T-helper 22 cell (primary cell): ENCODE data around the gene POLA1.

ENCODE experiments used
- DNase-seq: peaks from one replicate; pipeline ENCODE4 v3.0.0-alpha.2; 2020; ENCODE audit warnings: low read depth

Gene POLA1

GRCh38 chrX:25007059-25008053, 313.6 kb downstream of the POLA1 start:
- DNase-seq = no peak

DNA sequence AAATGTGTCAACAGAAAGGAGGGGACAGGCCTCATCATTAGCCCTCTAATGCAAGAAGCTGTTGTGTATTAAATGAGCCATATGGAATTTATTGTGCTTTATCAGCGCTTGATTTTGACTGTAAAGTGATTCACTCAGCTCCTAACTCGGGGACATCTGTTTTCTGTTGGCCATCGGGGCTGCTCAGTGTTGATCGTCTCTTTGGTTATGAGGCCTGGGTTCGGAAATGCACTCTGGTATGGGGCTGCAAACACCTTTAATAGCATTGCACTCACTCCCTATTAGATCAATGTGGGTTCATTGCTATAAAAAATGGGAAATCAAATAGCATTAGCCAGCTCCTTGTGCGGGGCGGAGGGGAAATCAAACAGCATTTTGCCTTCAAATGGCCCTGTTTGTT, 315.7 kb downstream of the POLA1 start:
- DNase-seq = no peak

DNA sequence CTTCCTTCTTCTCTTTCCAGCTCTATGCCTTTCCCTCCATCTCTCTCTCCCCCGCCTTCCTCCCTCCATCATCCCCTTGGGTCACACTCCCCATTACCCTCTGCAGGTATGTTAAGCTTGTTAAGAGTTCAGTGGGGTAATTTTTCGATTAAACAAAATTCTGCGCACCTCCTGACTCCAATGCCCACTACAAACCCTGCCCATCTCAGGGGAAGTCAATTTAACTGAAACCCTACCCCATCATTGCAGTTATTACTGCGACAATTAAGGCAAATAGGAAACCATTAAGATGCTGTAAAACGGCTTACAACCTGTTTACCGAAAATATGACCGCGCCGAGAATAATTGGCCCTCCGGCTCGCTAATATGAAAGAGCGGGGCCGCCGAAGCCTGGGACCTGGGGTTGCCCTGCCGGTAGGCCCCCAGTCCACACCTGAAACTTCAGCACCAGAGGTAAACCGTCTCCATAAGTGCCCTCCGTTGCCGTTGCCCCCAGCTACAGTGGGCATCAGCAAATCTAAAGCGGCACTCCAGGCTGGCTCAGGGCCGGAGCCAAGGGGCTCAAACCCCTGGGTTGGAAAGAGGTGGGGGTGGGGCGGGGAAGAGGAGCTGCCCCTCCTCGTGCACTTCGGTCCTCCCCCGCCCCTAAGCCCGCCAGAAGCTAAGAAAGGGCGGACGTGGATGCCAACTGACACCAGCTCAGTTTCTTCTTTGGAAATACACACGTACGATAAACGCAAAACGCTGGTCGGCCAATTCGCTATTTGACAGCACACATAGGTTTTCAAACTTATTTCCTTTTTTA, 317.3 kb downstream of the POLA1 start:
- no peak for DNase-seq

DNA sequence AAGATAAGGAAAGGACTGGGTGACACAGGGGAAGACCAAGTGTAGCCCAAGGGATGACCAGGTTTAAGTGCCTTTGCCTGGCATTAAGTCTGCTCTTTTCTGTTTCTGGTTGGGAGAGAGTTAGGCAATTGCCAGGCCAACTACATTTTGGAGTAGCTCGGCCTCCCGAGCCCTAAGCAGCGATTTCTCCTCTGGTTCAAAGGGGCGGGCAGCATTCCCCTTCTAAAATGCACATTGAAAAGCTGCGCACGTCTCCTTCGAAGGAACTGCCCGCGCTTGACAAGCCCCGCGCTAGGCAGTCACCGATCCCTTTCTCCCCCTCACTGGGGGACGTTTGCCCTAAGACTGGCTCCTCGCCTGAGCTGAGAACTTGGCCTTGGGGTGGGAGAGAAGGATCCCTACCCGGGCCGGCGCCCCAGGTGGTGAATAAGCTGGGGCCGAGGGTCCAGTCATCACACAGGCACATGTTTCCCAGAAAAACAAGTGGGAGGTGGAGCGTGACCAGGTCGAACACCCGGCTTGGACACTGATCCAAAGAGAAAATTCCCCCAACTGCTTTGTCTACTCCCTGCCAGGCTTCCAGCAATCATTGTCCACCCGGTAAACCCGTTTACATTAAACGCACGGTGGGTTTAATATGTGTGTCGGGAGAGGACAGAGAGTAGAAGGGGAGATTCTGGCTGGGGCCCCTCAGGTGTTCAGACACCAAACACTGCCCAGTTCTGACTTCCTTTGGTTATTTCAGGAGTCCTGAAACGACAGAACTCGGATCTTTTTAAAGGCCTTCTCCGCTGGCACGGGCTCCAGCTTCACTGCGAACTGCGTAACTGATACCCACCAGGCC, 318.1 kb downstream of the POLA1 start:
- no peak for DNase-seq

GRCh38 chrX:25012433-25012735, 318.7 kb downstream of the POLA1 start:
- DNase-seq = no peak

DNA sequence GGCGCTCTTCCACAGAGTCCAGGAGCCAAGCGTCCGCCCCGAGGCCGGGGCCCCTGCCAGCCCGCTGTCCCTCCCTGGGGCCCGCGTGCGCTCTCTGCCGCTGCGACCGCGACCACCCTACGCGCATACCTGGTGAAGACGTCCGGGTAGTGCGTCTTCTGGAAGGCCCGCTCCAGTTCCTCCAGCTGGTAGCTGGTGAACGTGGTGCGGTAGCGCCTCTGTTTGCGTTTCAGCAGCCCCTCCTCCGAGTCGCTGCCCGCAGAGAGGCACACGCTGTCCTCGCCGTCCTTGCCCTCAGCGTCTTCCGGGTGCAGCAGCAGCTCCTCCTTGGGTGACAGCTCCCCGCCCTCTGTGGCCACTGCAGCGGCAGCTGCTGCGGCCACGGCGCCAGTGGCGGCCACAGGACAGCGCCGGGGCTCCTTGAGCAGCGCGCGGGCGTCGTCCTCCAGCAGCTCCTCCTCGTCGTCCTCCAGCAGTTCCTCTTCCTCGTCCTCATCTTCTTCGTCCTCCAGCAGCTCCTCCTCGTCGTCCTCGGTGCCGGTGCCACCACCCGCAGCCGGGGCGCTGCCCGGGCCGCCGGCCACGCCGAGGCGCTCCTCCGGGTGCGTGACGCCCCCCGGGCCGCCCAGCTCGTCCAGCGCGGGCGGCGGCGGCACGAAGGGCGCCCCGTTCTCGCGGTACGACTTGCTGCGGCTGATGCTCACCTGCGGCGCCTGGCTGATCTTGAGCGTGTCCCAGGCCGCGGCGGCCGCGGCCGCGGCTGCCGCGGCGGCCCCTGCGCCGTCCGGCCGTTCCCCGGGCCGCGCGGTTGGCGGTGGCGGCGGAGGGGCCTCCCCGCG, 319.3 kb downstream of the POLA1 start:
- DNase-seq = no peak

DNA sequence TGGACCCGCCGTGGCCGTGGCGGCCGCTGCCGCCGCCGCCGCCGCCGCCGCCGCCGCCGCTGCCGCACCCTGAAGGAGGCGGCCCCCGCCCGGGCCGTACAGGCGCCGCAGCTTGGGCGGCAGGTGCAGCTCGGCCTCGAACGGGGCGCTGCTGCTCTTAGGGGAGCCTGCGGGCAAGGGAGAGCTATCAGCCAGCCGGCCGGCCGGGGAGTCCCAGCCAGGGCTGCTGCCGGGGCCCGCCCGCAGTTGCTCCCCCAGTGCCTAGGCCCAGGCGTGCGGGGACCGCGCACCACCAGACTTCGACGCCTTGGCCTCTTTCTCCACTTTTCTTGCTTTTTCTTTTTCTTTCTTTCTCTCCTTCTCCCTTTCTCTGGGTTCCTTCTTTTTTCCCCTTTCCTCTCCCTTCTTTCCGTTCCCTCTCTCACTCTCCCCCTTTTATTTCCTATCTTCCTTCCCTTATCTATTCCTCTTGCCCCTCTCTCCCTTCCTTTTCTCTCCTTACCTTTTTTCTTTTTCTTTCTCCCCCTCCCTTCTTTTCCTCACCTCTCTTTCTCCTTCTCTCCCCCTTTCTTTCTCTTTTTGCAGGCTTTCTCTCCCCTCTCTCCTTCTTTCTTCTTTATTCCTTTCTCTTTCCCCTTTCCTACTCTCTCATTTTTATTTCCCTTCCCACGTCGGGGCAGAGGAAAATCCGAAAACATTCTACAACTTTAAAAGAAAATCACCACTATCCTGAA, 320.1 kb downstream of the POLA1 start:
- DNase-seq = no peak

DNA sequence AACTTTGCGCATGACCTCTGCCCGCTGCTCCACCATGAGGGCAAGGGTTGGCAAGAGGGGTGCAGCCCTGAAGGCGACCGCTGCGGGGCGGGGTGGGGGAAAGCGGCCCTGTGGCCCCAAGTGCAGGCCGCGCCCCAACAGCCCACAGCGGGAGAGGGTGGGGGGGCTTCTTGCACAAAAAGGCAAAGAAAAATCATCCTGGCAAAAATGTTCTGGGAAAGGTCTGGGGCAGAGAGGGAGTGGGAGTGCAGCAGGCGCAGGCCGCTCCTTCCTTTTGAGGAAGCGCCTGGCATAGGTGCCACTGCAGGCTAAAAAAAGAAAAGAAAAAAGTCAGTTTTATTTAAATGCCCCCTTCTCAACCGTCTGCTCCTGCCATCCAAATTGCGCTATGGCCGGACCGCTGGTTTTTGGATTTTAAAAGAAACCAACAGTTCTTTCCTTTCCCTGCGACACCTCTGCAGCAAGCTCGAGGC, 320.7 kb downstream of the POLA1 start:
- no peak for DNase-seq

DNA sequence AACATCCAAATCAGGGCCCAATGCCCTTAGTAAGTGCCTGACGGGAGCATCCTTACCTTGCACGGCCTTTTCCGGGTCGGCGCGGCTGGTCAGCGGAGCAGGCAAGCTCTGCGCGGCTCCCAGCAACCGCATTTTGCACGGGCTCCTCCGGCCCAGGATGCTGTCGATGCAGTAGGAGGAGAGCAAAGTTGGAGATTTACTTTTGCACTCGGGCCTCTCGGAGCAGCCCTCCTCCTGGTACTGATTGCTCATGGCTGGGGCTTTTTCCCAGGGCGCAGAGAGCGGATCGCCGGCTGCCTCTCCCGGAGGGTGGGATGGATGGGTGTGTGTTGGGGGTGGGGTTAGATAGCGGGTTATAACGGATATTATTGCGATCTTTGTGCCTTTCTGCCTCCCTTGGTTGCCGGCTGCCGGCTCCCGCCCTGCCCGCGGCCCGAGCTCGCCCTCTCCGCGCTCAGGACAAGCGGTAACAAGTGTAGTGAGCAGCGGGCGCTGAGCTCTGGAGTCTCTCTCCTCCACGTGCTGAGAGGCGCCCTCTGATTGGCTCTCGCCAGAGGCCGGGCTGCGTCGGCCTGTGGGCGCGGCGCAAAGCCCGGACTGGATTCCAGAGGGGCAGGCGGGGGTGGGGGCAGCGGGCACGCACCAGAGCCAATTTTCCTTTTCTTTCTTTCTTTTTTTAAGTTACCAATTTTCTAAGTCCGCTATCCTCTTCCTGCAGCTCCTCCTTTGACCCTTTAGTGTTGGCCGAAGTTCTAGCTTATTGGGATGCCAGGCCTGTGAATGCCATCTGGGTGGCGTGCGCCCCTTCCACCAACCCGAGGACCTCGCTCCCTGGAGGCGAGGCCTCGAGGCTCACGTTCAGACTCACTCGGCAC, 322.0 kb downstream of the POLA1 start, which contains the start of gene ARX:
ARX (minus strand) TSS at position 480 of the 875 bp plus-strand sequence; CDS start at position 252, 228 bp downstream.
- DNase-seq = no peak

GRCh38 chrX:25016361-25016671, 322.6 kb downstream of the POLA1 start:
- DNase-seq = no peak

GRCh38 chrX:25016938-25017598, 323.4 kb downstream of the POLA1 start:
- DNase-seq = no peak

- DNase-seq = no peak
Observed at GRCh38 chrX:25017667-25018247, 324.0 kb downstream of the POLA1 start.

GRCh38 chrX:25018682-25019081, 325.0 kb downstream of the POLA1 start:
- no peak for DNase-seq

DNA sequence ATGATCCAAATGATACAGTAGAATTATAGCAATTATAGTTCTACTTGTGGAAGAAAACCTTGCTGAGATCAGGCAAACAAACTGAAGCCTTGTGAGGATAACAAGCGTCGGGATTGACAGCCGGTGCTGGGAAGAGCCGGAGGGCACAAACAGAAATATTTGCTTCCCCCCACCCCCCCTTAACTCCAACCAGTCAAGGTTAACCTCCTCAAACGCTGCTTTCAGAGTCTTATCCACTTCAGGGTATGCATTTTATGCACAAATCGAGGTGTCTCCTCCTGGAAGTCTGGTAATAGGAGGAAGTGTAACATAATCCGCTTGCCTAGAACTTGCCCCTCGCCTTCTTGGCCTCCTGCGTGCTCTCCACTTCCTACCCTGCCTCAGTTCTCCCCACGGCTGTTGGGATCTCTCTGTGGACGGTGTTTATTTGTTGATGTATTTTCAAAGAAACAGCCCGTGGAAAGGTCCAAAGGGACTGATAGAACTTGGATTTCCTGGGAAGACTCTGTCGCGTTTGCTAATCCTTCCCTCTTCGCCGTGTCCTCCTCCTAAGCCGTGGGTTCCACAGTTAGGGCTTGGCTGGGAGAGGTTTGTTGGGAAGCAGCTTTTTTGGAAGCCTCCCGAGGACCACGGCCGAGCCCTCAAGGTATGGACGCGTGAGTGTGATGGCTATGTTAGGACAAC, 326.1 kb downstream of the POLA1 start:
- no peak for DNase-seq

DNA sequence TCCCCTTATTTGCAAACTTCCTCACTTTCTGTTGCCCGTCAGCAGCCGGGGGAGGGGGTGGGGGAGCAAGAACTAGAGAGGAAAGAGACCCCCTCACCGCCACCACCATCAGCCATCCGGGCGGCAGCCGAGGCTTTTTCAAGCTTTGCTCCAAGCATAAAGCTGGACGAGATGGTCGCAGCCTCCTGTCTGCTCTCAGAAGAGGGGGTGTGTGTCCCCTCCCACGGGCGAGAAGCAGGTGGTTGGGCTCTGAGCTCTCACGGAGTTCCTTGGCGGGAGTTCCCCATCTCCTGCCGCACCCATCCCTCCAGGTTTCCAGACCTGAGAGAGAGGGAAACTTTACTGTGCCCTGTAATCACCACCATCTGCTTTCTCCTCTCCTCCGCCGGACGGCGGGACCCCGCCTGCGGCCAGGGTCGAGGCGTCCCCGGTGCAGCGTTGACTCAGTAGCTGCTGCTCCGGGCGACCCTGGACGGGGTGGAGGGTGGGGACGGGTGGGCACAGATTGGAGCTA, 326.7 kb downstream of the POLA1 start:
- DNase-seq = no peak

GRCh38 chrX:25020905-25021449, 327.3 kb downstream of the POLA1 start:
- DNase-seq = no peak
